SU-DHL-6 (cell line): ENCODE results near the gene ADAM10.

Experiments used
- H2AFZ ChIP-seq: fragments of 200-600 bp; sonication (generic); 2 replicates; pipeline ENCODE4 v1.6.1; 2014; ENCODE audit warnings: low read depth, mild to moderate bottlenecking, moderate library complexity, mixed read lengths, antibody characterized with exemption, low read length; ENCODE audit not compliant: severe bottlenecking
- H3F3A ChIP-seq: fragments of 200-600 bp; shearing (Covaris generic); 2 replicates; pipeline ENCODE4 v1.6.0; 2016; ENCODE audit warnings: antibody characterized with exemption, mild to moderate bottlenecking; ENCODE audit not compliant: insufficient read depth
- H3K27ac ChIP-seq: fragments of 200-600 bp; sonication (generic); 2 replicates; pipeline ENCODE4 v1.5.1; 2016; ENCODE audit warnings: low read depth, mild to moderate bottlenecking, low read length, moderate library complexity, mixed read lengths
- H3K27me3 ChIP-seq: fragments of 200-600 bp; sonication (generic), shearing (Covaris generic); 2 replicates; pipeline ENCODE4 v1.6.0; 2014; ENCODE audit warnings: mild to moderate bottlenecking, low read length
- H3K36me3 ChIP-seq: fragments of 200-600 bp; sonication (generic); 2 replicates; pipeline ENCODE4 v1.6.1; 2014; ENCODE audit warnings: mild to moderate bottlenecking, low read length, mixed read lengths
- H3K4me2 ChIP-seq: fragments of 300-600, 200-600 bp; shearing (Covaris generic), sonication (generic); 2 replicates; pipeline ENCODE4 v1.6.0; 2014; ENCODE audit warnings: low read length, low read depth, mild to moderate bottlenecking; ENCODE audit not compliant: poor library complexity, severe bottlenecking
- H3K4me3 ChIP-seq: fragments of 200-600 bp; sonication (generic); 2 replicates; pipeline ENCODE4 v1.5.1; 2014; ENCODE audit warnings: antibody characterized with exemption, low read length, mild to moderate bottlenecking, mixed read lengths; ENCODE audit not compliant: insufficient read depth, poor library complexity, severe bottlenecking
- H3K79me2 ChIP-seq: fragments of 200-600 bp; sonication (generic); 2 replicates; pipeline ENCODE4 v1.6.1; 2014; ENCODE audit warnings: mild to moderate bottlenecking, low read length, moderate library complexity; ENCODE audit not compliant: insufficient read depth
- H3K9ac ChIP-seq: fragments of 200-600 bp; sonication (generic); 2 replicates; pipeline ENCODE4 v1.7.0; 2014; ENCODE audit warnings: mild to moderate bottlenecking, low read length
- H3K9me2 ChIP-seq: fragments of 200-600 bp; sonication (generic); replicated peaks from 2 replicates; pipeline ENCODE4 v1.6.1; 2014; ENCODE audit warnings: low read length; ENCODE audit not compliant: insufficient read depth
- H3K9me3 ChIP-seq: fragments of 200-600 bp; sonication (generic); 2 replicates; pipeline ENCODE4 v1.6.1; 2014; ENCODE audit warnings: low read length, mixed read lengths; ENCODE audit not compliant: insufficient read depth
- H4K20me1 ChIP-seq: fragments of 200-600 bp; sonication (generic); 2 replicates; pipeline ENCODE4 v1.6.1; 2014; ENCODE audit warnings: low read depth, mild to moderate bottlenecking, antibody characterized with exemption, low read length, moderate library complexity, mixed read lengths
- EZH2phosphoT487 ChIP-seq: fragments of 200-600 bp; sonication (generic), shearing (Covaris generic); conservative IDR thresholded peaks from 2 replicates; pipeline ENCODE4 v1.6.1; 2018; ENCODE audit warnings: mild to moderate bottlenecking, antibody characterized with exemption, low read length, moderate library complexity, mixed read lengths
- TF ChIP-seq, protein P1 (sequence below): fragments of 200-600 bp; sonication (generic); IDR thresholded peaks from one replicate; pipeline ENCODE4 v1.5.1; 2017; ENCODE audit warnings: antibody characterized with exemption, mild to moderate bottlenecking, low read length, moderate library complexity; ENCODE audit not compliant: insufficient read depth, poor library complexity, severe bottlenecking

The ADAM10 gene

DNA sequence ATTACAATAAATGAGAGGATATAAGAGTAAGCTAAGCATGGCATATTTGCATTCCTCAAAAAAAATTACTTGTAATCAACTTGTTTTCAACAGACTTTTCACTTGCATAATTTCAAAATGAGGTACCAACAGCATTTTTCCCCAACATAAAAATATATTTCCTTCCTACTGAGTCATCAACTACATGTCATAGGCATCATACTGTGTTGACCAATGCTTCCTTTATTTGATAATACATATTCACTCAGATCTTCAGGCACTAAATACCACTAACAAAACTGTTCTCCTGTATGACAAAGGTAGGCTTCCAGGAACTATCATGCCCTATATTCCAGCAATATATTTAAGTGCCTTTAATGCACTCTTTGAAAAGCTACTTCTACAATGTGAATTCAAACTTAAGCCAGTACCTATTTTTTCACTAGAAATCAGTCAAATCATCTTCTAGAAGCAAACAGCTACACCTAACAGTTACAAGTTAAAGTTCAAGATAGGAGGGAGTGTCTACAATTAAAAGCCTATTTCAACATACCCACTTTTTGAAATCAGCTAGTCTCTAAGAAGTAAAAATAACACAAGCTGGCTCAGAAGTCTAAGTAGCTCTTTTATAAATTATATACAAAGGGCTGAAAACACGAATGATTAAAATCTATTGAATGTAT, 11.3 kb downstream of the ADAM10 start:
- Histone ChIP-seq H3K27me3 (no peaks in the 10 kb centered on the region), H4K20me1 (peaks cover 43% of the 10 kb centered on the region), H2AFZ (no peak overlapping the region), H3K9ac (no peak overlapping the region), H3K36me3 (no peaks in the 10 kb centered on the region), H3K4me2 (no peak overlapping the region), H3K4me3 (no peak overlapping the region), H3F3A (no peaks in the 10 kb centered on the region), H3K9me2 (no peaks in the 10 kb centered on the region), H3K79me2 (peaks cover 94% of the 10 kb centered on the region), H3K9me3 (no peaks in the 10 kb centered on the region), H3K27ac (no peak overlapping the region)
- no peak for TF ChIP-seq EZH2phosphoT487
- TF ChIP-seq, protein P1, sequence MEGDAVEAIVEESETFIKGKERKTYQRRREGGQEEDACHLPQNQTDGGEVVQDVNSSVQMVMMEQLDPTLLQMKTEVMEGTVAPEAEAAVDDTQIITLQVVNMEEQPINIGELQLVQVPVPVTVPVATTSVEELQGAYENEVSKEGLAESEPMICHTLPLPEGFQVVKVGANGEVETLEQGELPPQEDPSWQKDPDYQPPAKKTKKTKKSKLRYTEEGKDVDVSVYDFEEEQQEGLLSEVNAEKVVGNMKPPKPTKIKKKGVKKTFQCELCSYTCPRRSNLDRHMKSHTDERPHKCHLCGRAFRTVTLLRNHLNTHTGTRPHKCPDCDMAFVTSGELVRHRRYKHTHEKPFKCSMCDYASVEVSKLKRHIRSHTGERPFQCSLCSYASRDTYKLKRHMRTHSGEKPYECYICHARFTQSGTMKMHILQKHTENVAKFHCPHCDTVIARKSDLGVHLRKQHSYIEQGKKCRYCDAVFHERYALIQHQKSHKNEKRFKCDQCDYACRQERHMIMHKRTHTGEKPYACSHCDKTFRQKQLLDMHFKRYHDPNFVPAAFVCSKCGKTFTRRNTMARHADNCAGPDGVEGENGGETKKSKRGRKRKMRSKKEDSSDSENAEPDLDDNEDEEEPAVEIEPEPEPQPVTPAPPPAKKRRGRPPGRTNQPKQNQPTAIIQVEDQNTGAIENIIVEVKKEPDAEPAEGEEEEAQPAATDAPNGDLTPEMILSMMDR: no peak

DNA sequence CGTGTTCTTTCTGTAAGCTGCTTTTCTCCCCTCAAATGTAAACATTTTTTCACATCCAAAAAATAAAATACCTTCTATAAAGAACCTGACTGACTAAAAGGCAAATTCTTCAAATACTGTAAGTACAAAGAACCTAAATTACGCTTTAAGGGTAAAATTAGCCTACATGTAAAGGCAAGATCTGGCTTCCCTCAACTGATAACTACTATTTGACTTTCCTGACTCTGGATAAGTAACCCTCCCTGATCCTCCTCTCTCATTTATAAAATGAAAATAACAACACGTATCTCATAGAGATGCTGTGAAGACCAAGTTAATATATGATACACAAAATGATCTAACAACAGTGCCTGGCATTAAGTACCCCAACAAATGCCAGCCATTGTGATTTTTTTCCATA, 12.2 kb downstream of the ADAM10 start:
- Histone ChIP-seq H3K36me3 (no peaks in the 10 kb centered on the region), H3K9ac (no peak overlapping the region), H3K4me2 (no peak overlapping the region), H3K27ac (no peak overlapping the region), H3F3A (no peaks in the 10 kb centered on the region), H3K9me3 (no peaks in the 10 kb centered on the region), H4K20me1 (peaks cover 39% of the 10 kb centered on the region), H3K4me3 (no peak overlapping the region), H3K79me2 (peaks cover 92% of the 10 kb centered on the region), H3K9me2 (no peaks in the 10 kb centered on the region), H2AFZ (no peak overlapping the region), H3K27me3 (no peaks in the 10 kb centered on the region)
- TF ChIP-seq, protein P1: no peak
- no peak for TF ChIP-seq EZH2phosphoT487

DNA sequence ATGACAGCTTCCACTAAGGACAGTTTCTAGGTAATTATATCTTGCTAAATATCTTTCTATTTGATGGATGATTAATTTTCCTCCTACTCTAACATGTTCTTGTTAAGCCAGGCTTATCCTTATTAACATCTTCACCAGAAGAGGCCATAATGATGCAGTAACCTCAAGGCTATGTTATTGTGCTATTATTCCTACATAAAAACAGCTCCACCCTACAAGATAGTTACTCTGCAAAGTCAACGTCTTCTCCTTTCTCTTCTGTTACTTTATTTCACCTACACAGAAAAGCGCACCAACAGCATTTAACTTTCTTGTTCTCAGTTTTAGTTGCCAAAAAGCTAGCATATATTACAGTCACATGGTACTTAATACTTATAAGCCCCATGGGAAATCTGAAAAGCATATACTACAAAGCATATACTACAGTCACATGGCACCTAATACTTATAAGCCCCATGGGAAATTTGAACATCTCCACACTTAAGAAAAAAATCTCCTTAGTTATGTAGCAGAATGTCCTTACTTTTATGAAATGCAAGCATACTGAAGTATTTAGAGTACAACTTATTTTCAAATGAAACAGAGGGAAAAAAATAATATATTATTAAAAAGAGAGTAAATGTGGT, 13.4 kb downstream of the ADAM10 start:
- no peak overlapping the region for H3K27ac ChIP-seq
- peaks cover 92% of the 10 kb centered on the region for H3K79me2 ChIP-seq

More for the DNA sequence above, 13.4 kb downstream of the ADAM10 start:
- no peak for TF ChIP-seq EZH2phosphoT487
- TF ChIP-seq, protein P1: no peak
- no peaks in the 10 kb centered on the region for H3F3A ChIP-seq
- H3K9me3 ChIP-seq: no peaks in the 10 kb centered on the region
- no peak overlapping the region for H2AFZ ChIP-seq
- H3K27me3 ChIP-seq: no peaks in the 10 kb centered on the region
- no peak overlapping the region for H3K4me2 ChIP-seq
- no peaks in the 10 kb centered on the region for H3K9me2 ChIP-seq
- no peak overlapping the region for H3K9ac ChIP-seq
- peaks cover 32% of the 10 kb centered on the region for H4K20me1 ChIP-seq
- no peak overlapping the region for H3K4me3 ChIP-seq
- no peaks in the 10 kb centered on the region for H3K36me3 ChIP-seq
